IPS DF 19.7 (cell line): ENCODE results near the gene SLC6A19.
"Not testable (repeated sequence)": the region's sequence is repeated elsewhere in the genome, so short reads cannot be mapped to it uniquely, and the experiment has no call there.

Source experiments
- DNase-seq: peaks from one replicate; pipeline ENCODE4 v3.0.0-alpha.2; 2013; ENCODE audit warnings: low read depth, low spot score

SLC6A19 gene

DNA sequence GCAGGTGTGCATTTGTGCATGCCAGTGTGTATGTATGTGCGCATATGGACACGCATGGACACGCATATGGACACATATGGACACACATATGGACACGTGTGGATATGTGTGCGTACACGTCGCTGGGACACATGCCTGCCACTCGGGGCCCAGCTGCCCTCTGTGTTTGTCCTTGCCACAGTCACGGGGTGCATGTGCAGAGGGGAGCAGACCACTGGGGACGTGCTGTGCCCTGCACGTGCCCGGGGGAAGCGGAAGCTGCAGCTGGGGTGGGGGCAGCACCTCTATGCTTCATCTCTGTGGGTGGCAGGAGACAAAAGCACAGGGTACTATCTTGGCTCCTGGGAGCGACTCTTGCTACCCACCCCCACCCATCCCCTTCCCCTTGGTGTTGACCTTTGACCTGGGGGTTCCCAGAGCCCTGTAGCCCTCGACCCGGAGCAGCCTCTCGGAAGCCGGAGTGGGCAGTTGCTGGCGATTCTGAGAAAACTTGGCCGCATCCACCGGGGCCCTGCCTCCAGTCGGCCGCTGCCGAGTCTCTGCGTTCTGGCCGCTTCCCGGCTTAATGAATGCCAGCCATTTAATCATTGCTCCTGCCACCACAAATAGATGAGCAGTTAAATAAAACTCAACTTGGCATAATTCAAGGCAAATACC is 21.4 kb downstream of the SLC6A19 start:
- no peak for DNase-seq

DNA sequence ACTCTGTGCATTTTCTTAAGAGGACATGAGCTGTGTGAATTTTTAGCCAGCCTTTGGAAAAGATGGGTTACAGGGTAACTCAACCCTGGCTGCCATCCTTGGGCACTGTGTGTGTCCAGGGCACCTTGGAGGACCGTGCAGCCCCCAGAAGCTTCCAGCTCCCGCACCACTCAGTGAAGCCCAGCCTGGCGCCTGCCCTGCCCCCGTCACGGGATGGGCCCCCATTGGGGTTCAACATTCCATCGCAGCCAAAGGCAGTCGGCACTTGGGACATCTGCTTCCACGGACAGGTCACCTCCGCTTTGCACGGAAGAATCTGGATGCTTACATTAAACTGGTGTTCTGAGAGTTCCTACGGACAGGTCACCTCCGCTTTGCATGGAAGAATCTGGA is 21.9 kb downstream of the SLC6A19 start:
- DNase-seq = no peak

GRCh38 chr5:1224631-1225030 is 23.2 kb downstream of the SLC6A19 start:
- DNase-seq = no peak

- no peak for DNase-seq
Measured at GRCh38 chr5:1225081-1225480, 23.7 kb downstream of the SLC6A19 start, which contains the start of gene SLC6A18. Gene SLC6A18 (plus strand): TSS chr5:1225381. CDS start chr5:1225478, 97 bp downstream.

DNA sequence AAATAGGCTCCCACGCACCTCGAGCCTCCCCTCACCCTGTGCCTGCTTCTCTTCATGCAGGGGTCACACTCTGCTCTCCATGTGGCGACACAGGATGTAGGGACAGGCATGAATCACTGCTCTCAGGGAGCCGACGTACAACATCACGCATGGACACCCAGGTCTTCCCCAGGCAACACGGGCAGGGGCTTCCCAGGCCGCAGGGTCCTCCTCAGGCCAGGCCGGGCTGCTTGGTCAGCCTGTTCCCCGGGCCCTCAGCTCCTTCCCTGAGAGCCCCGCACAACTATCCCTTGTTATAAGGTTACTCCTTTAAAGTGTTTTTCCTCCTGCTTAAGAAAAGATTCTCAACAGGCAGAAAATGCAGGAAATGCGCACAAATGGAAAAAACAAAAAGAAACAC is 24.8 kb downstream of the SLC6A19 start:
- no peak for DNase-seq

DNA sequence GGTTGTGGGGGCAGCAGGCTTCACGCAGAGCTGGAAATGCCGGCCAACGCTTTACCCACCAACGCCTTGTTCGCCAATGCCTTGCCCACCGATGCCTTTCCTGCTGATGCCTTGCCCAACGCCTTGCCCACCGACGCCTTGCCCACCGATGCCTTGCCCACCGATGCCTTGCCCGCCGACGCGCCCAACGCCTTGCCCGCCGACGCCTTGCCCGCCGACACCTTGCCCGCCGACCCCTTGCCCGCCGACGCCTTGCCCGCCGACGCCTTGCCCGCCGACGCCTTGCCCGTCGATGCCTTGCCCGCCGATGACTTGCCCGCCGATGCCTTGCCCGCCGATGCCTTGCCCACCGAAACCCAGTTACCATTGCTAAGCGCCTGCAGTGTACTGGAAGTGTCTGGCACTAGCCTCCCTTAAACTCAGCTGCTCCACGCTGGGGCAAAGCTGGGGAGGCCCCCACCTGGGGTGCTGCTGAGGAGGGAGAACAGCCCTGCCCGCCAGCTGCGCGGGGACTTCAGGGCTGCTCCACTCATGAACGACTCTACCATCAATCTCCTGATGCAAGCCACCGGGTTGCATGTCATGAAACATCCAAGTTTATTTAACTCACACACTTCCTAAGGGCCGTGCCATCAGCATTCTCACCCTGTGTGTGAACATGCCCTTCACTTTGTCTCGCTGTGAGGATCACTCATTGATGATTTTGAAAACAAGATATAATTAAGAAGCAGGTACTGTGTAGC is 25.6 kb downstream of the SLC6A19 start:
- no peak for DNase-seq

- no peak for DNase-seq
Measured at GRCh38 chr5:1227667-1228066, 26.3 kb downstream of the SLC6A19 start.

- no peak for DNase-seq
Measured at GRCh38 chr5:1228120-1228519, 26.7 kb downstream of the SLC6A19 start.

DNA sequence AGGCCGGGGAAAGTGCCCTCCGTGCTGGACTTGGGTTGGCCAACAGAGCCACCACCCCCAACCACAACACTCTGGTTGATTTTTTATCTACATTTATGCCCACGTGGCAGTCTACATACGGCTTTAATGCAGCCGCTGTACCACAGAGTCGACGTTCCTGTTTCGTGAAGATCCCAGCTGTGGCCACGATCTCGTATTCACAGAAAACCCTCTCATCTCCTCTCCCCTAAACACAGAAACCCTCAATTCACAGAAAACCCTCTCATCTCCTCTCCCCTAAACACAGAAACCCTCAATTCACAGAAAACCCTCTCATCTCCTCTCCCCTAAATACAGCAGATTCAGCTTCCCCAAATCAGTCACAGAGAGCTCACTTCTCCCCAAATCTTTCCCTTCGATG is 27.6 kb downstream of the SLC6A19 start:
- not testable (repeated sequence) for DNase-seq

DNA sequence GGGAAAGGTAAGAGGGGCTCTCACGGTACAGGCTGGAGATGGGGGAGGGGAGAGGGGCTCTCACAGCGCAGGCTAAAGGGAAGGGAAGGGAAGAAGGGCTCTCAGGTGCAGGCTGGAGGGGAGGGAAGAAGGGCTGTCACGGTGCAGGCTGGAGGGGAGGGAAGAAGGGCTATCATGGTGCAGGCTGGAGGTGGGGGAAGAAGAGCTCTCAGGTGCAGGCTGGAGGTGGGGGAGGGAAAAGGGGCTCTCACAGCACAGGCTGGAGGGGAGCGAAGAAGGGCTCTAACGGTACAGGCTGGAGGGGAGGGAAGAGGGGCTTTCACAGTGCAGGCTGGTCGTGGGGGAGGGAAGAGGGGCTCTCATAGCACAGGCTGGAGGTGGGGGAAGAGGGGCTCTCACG is 28.4 kb downstream of the SLC6A19 start:
- no peak for DNase-seq

- no peak for DNase-seq
Measured at GRCh38 chr5:1230551-1230950, 29.2 kb downstream of the SLC6A19 start.

DNA sequence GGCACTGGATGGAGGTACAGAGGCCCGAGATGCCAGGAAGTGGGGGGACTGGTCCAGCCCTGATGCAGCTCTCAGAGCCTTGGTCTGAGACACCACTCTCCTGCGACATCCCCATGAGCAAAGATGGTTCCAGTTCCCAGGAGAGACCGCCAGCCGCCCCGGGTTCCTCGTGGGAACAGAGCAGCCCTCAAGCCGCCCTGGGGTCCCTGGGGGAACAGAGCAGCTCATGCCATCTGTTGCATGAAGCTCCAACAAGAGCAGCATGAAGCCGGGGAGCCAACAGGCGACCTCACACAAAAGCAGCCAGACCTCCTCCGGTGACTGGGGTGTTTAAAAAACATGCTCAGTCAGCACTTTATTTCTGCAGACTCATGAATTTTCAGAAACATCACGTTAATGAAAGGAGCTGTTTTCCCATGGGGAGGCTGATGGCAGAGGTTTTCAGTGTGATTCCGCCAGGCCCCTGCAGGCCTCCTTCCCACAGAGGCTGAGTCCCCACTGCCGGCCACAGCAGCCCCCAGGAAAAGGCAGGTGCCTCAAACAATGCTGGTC is 30.0 kb downstream of the SLC6A19 start:
- no peak for DNase-seq

- no peak for DNase-seq
Measured at GRCh38 chr5:1232780-1233179, 31.4 kb downstream of the SLC6A19 start.

DNA sequence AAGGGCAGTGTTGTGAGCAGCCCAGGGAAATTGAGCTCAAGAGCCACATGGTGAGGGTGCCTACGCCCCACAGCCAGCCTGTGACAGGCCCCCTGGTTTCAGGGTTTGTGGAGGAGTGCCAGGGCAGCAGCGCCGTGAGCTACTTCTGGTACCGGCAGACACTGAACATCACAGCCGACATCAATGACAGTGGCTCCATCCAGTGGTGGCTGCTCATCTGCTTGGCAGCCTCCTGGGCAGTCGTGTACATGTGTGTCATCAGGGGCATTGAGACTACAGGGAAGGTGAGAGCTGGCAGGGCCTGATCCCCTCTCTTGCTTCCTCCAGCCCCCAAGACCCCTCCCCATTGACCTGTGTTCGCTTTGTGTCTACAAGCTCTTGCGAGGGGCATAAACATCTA is 34.0 kb downstream of the SLC6A19 start:
- no peak for DNase-seq

- no peak for DNase-seq
Measured at GRCh38 chr5:1235838-1236237, 34.4 kb downstream of the SLC6A19 start.

- DNase-seq = no peak
Measured at GRCh38 chr5:1239505-1240251, 38.3 kb downstream of the SLC6A19 start.

- no peak for DNase-seq
Measured at GRCh38 chr5:1240496-1241260, 39.3 kb downstream of the SLC6A19 start.

DNA sequence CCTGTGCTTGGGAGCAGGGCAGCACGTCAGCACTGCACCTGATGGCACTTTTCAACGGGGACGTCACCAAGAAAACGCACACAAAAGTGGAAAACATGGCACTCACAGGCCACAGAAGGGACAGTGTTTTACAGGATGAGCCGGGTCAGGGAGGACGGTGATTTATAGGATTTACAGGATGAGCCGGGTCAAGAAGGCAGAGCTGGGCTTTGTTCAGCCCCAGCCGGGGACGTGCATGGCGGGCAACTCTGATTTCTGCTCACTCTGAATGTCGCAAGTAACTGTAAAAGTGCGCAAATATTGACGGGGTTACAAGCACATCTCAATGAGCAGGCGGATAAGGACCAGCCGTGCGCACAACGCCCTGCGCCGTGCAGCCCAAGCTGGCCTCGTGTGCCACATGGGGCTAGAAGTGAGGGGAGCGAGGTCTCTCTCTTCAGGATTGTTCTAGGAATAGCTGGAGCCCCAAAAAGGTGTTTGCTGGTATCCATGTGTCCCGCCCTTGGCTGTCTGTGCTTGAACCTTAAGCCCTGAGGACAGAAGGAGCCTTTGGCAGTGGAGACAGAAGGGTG is 40.2 kb downstream of the SLC6A19 start:
- no peak for DNase-seq

DNA sequence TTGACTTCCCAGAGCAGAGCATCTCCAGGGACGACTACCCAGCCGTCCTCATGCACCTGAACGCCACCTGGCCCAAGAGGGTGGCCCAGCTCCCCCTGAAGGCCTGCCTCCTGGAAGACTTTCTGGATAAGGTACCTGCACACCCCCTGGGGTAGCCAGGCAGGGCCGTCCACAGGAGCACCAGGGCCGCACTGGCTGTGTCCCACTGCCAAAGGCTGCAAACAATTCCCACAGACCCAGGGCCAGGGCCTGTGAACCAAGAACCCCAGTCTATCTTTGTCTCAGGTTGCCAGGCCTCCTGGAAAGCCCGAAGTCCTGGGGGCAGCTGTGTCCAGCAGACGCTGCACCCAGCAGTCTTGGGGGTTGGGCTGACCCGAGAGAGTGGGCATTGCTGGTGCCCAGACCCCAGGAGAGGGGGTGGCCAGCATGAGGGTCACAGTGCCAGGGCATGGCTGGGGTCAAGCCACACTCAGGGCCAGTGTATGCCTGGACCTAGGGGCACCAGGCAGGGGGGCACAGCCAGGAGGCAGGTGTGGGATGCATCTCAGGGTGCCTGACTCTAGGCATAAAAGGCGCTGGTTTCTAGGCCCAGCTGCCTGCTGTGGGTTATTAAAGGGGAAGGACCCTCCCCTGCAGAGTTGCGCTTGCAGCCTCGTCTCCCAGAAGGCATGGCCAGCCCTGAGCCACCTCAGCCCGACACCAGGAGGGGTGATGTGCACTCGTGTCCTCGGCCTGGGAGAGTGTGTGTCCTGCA is 41.5 kb downstream of the SLC6A19 start:
- no peak for DNase-seq

- no peak for DNase-seq
Measured at GRCh38 chr5:1243487-1244130, 42.2 kb downstream of the SLC6A19 start.
